HG03442 (cell line): ENCODE measurements around the gene AGPAT2.

Source experiments
- ATAC-seq: cut with Tn5 transposase; IDR thresholded peaks from one replicate; pipeline ENCODE4 v1.9.1; 2021; ENCODE audit warnings: mild to moderate bottlenecking, moderate library complexity; ENCODE audit not compliant: unreplicated experiment

Gene AGPAT2

DNA sequence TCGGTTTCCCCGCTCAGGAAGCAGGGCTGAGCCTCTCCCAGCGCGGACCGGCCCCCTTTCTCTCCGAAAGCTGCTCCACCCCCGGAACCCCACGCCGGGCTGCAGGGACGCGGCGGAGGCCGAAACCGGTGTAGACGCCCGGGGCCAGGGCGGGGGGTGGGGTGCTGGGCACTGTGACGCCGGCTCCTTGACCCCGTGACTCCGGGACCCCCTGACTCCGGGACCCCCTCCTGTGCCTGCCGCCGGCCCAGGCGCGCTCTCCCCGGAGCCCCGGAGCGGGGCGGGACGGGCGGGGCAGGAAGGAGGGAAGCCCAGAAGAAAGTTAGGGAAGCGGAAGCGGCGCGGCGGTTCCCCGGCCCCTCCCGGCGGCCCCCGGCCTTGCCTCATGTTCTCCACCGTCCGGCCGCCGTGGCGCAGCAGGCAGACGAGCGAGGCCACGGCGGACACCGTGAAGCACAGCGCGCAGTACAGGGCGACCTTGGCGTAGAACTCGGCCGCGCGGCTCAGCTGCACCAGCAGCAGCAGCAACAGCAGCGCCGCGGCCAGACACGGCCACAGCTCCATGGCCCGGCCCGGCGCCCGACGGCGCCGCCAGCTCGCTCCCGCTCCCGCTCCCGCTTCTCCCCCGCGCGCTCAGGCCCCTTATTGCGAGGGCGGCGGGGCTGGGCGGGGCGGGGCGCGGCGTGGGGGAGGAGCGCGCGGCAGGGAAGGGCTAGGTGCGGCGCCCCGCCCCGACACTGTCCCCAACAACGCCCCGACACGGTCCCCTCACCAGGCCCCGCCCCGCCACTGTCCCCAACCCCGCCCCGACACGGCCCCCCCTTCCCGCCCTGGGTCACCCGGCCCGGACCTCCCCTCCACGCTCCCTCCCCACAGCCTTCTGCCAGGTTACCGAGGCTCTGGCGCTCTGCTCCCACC, at the start of gene AGPAT2:
AGPAT2 (minus strand) TSS at position 664 of the 918 bp plus-strand sequence; CDS start at position 564, 100 bp downstream.
- no peak for ATAC-seq

DNA sequence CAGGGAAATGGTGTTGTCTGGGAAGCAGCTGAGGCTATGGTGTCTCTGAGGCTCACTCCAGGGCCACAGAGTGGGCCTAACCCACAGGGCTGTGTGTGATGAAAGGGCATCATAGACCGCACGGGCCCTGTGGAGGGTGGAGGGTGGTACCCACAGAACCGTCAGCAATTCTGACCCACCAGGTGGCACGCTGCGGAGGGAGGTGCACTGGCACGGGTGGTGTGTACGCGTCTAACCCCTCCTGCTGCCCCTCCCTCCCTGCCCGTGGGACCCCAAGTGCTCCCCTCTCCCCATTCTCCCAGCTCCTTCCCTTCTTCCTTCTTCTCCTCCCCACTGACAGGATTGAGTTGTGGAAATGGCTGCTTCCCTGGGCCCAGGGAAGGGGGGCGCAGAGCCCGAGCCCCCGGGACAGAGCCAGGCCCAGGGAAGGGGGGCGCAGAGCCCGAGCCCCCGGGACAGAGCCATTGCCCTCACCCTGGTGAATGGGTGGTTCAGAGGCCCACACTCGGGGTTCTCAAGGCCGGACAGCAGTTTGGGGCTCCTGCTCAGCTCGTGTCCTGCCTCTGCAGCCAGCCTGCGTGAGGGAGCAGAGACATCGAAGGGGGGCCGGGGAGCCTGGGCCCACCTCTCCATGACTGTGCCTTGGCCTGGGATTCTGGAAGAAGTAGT, 48.7 kb upstream of the AGPAT2 start:
- no peak for ATAC-seq

DNA sequence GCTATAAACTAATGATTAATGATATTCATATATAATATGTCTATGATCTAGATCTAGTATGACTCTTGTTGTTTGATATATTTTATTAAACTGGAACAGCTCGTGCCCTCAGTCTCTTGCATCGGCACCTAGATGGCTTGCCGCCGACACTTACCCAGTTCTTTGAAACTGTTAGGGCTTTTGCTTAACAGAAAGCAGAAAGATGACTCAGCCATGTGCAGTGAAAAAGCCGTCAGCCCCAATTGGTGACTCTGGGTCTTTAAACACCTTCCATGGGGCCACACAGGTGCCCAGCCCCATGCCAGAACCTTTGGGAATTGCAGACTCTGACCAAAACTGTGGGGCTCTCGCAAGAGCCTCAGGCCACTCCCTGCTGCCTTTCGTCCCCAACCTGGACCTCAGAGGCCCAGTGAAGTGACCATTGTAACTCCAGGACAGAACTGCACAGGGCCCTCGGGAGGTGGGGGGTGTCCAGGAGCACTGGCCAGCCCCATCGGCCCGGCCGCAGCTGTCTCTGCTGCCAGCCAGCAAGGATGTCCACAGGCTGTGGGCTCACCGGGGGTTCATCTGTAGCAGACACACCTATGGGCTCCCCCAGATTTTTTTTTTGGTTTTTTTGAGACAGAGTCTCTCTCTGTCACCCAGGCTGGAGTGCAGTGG, 47.7 kb upstream of the AGPAT2 start:
- ATAC-seq = no peak

DNA sequence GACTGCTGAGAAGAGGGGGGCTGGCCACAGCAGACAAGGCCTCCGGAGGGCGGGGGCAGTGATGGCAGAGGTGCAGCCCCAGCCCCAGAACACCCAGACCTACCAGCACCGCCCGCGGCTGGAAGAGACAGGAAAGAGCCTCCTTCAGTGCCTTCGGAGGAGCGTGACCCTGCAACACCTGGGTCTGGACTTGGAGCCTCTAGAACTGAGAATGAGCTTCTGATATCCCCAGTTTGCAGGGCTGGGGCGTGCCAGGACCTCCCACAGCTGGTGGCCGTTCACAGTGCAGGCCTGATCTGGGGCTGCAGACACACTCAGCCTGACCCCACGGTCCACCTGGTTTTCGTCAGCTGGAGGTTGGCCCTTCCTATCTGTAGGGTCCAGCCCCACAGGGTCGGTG, 46.4 kb upstream of the AGPAT2 start:
- no peak for ATAC-seq

DNA sequence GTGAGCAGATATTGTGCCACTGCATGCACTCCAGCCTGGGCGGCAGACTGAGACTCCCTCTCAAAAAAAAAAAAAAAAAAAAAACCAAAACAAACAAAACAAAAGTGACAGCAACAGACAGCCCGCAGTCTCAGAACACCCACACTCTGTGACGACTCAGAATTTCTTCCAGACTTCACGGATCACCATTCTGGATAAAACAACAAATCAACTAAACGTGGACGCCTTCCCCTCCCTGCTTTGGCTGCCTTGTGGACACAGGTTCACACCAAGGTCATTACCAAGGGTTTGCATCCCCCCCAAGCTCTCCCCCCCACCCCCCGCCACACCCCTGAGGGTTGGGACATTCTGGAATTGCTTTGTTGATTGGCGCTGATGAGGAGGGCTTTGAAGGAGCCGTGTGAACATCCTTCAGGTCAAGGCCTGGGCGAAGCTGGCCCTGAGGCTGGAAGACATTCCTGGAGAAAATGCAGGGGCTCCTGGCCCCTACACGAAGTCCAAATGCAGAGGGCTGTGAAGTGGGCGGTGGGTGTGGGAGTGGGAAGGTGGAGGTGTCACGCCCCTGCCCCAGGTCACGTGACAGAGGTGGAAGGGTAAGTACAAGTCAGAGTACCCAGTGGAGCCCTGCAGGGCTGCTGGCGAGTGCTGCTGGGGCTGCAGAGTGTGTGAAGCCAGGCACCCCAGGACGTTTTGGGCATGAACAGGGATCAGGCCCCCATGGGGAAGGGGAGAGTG, 45.4 kb upstream of the AGPAT2 start:
- ATAC-seq = no peak

DNA sequence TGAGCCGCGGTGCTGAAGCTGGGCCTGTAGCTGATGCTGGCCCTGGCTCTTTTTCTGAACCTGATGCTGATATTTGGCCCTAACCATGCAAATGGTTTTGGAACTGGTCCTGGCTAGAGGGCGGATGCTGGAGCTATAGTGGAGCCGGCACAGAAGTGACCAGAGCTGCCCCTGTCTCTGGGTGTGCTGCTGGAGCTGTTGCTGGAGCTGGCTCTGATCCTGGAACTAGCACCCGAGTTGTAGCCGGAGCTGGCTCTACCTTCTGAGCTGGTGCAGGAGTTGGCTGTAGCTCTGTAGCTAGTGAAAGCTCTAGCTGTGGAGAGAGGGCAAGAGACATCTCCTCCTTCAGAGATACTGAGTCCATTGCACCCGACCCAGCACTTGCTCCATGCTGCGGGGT, 42.7 kb upstream of the AGPAT2 start:
- ATAC-seq = no peak

DNA sequence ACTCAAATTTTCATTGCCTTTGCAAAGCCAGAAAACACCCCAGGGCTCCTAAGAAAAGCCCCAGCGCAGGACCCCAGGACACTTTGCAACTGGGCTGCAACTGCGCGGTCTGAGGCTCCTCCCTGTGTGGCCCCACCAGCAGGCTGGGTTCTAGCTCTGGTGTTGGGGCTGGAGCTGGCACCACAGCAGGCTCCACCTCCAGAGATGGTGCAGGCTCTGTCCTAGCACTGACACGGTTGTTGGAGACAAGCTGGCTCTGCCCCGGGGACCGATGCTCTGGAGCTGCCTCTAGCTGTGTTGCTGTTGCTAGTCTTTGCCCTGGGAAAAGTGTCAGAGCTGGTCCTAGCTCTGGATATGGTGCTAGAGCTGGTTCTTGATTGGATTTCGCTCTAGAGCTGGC, 41.9 kb upstream of the AGPAT2 start:
- no peak for ATAC-seq

DNA sequence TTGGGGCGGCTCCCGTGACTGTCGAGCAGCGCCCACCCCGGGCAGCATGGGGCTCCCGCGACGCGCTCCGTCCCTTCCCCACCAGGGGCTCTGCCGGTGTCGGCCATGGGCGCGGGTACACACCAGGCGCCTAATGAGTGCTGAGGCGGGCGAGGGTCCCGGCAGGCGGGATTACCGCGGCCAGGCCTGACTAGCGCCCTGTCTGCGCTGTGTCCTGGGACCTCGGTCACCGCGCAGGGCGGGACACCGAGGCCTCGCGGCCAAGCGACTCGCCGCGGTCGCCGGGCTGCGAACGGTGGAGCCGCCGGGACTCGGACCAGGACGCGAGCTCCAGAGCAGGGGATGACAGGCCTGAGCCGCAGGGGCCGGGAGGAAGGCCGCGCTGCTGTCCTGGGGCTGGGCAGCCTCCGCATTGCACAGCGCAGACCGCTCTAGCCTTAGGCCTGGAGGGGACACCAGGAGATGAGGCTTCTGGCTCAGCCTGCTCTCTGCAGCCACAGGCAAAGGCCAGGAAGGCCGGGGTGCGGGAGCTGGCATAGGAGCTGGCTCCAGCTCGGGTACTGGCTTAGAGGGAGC, 41.4 kb upstream of the AGPAT2 start:
- peak; percentile 21 for ATAC-seq

DNA sequence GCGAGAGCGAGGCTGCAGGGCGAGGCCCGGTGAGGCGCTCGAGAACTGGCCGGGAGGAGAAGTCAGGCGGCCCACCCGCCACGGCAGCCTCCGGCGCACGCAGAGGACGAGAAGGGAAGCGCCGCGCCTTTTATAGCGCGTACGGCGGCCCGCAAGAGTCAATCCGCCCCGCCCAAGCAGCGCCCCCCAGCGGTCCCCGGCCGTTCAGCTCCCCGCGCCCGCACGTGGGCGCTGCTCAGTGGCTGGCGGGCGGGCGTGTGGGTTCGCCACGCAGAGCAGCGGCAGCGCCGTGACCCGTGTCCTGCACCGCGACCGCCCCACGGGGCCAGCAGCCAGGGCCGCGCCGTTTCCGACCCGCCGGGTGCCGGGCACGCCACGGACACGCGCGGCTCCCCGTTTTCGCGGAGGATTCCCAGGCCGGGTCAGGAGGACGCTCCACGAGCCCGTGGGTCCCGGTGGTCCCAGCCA, 40.9 kb upstream of the AGPAT2 start:
- peak; percentile 71 for ATAC-seq

DNA sequence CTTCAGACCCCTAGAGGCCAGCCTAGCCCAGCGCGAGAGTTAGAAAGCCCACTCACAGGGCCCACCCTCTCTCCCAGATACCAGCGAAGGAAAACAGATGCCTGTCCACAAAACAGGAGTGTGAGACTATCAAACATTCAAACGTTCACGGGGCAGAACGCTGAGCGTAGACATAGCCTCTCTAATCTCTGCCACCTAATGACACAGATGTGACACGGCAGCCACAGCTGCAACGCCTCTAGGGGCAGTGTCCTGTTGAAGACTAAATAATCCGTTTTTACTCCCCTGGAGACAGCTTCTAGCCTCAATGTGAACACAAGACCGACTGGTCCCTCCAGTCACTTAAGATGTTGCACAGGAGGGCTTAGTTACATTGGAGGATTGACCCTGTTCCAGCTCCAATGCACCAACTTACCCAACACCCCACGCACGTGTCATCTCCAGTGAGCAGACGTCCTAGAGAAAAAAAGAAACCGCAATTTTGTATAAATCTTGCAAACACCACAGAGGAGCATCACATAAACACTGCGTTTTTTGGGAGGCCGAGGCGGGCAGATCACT, 39.5 kb upstream of the AGPAT2 start:
- no peak for ATAC-seq

DNA sequence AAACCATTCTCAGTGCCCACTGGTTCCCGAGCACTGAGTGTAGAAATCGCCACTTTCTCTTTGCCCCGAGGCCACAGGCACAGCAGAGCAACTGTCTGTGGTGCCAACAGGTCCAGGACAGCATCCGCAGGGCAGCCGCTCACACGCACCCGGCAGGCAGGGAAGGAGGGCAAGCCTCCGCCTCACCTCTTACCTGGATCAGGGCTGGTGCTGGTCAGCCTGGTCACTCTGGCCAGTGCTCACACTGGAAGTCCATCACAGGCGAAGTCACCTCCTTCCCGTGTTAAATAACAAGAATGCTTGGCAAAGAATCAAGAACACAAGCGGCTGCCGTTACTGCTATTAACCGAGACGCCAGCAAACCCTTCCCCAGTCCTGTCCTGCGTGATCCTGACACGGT, 38.9 kb upstream of the AGPAT2 start:
- ATAC-seq = no peak

DNA sequence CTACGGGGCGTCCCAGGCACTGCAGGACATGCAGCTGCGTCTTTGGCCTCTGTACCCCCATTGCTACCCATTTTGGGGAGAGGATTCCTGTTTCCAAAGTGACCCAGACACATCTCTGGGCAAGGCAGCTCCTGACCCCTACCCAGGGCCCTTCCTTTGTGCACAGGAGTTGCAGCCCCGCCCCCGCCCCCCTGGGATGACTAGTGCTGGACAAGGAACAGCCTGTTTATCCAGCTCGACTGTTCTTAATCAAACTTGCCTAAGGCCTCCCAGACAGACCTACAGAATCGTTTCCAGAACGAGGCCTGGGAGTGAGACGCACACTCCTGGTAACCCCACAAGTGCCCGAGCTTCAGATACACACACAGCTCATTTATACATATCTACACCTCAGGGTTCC, 38.4 kb upstream of the AGPAT2 start:
- no peak for ATAC-seq

DNA sequence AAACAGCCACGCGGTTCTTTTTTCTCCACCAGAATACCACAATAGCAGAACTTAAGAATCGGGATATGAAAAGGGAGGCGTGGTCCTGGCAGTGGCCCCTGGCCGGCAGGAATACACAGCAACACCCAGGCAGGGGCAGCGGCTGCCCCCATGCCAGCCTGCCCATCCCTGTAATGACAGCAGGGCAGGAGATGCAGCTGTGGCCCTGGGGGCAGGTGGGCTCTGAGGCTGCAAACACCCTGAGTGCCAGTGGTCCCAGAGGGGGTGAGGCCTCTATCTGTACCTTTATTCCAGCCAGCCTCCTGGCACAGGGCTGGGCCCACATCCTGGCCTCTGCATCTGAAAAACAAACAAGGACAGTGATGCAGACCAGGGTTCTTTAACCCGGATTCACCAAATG, 37.5 kb upstream of the AGPAT2 start:
- no peak for ATAC-seq

DNA sequence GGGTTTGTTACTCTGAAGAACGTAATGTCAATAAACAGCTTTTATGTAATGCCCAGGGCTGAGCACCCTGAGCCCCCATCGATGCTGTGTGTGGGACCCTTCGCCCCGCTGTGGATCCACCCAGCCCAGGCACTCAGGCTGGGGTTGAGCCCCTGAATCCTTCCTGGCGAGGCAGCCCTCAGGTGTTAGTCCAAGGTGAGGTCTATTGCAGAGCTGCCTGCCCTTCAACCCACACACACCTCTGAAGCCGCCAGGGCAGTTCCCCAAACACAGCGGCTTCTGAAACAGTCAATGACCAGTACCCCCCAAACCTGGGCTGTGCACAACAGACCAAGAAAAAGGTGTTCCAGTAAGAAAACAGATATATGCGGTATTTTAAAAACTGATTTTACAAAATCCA, 36.7 kb upstream of the AGPAT2 start:
- no peak for ATAC-seq

DNA sequence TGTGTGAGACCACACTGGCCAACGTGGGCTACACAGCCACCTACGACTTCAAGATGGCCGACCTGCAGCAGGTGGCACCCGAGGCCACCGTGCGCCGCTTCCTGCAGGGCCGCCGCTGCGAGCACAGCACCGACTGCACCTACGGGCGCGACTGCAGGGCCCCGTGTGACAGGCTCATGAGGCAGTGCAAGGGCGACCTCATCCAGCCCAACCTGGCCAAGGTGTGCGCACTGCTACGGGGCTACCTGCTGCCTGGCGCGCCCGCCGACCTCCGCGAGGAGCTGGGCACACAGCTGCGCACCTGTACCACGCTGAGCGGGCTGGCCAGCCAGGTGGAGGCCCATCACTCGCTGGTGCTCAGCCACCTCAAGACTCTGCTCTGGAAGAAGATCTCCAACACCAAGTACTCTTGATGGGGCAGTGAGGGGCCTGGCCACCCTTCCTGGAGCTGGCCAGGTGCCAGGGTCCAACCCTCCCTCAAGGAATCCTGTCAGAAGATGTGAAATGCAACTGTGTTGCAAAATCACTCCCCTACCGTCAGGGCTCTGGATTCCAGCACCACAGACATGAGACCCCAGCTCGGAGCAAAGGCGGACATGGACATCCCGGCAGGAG, 36.2 kb upstream of the AGPAT2 start:
- ATAC-seq = no peak

DNA sequence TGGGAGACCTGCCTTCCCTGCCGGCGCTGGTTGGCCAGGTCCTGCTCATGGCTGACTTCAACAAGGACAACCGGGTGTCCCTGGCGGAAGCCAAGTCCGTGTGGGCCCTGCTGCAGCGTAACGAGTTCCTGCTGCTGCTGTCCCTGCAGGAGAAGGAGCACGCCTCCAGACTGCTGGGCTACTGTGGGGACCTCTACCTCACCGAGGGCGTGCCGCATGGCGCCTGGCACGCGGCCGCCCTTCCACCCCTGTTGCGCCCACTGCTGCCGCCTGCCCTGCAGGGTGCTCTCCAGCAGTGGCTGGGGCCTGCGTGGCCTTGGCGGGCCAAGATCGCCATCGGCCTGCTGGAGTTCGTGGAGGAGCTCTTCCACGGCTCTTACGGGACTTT, 35.7 kb upstream of the AGPAT2 start:
- ATAC-seq = no peak

DNA sequence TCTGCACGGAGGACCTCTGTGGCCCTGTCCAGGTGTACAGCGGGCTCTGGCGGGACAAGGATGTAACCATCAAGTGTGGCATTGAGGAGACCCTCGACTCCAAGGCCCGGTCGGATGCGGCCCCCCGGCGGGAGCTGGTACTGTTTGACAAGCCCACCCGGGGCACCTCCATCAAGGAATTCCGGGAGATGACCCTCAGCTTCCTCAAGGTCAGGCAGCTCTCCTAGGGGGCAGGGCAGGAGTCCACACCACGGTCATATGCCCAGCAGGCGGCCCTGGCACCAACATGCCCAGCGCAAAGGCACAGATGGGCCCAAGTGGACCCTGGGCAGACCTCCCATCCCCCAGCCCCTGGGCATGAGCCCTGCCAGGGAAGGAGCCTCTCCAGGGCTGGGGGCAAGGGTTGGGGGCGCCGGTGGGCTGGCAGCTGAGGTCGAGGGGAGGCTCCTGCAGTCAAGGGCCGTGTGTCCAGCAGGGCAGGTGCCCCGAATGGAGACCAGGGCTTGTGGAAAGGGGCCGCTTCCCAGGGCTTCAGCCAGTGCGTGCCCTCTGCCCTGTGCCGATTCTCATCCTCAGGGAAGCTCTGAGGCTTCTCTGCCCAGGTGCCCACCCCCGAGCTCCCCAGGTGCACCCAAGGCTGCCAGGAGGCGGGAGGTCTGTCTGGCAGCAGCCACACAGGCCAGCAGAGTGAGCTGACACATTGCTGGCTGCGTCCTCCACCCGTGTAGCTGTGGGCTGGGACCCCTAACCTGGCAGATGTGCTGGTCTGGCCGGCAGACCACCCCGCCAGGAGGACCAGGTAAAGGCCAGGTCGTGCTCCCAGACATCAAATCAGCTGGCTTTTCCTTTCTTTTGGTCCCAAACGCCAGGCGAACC, 35.1 kb upstream of the AGPAT2 start:
- no peak for ATAC-seq

DNA sequence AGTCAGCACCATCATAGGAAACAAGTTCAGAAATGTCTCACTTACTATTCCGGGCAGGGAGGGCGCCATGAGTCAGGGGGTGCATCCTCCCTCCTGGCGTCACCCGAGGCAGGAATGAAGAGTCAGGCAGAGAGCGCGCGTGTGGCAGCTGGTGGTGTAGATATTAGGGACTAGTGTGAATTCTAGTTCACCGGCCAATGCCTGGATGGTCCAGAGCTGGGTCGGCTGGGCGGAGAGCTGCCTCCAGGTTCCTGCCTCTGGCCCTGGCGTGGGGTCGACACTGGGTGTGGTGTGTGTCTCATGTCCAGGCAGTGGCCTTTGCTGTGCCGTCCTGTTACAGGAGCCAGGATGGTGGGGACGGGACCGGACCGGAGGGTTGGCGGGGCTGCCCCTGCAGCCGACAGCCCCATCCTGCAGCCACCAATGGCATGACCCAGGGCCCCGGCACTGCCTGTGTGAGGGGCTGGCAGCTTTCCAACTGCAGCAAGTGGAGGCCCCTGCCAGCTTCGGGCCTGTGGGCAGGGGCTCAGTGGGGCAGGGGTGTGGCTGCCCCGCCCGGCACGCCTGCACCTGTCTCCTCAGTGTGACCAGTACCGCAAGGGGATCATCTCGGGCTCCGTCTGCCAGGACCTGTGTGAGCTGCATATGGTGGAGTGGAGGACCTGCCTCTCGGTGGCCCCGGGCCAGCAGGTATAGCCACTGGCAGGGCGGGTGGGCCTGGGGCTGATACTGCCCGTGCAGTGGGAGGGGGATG, 34.3 kb upstream of the AGPAT2 start:
- no peak for ATAC-seq
